ENCODE data around the gene TIMP2. TPM values are rescaled to one million over a fixed set of nuclear protein-coding genes. Genes with fewer than 3 reads are reported as not detected.

TIMP2 gene
- total and polyA plus RNA-seq, 4 donors: 8.9 to 37.6 (median 10.1) TPM

DNA sequence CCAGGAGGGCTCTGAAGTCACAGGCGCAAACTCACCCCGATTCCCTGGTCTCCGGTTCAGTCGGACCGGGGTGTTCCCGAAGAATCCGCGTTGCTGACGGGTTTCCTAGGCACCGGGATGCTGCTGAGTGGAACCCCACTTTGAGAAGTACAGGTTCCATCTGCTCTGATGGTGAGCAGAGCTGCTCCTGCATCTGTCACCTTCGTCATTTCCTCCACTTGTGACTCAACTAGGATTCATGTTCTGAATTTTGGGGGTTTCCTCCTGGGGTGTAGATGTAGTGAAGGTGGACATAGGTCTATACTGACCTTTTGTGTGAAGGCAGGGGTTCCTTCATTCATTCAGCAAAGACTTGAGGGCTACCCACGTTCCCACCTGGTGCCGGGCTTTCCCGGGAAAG lies 29.5 kb upstream of the TIMP2 start:
- no peak for DNase-seq (ENCODE audit: low spot score)

GRCh38 chr17:78953356-78954350 lies 28.5 kb upstream of the TIMP2 start:
- Histone ChIP-seq H3K4me3 (ENCODE audit: low read depth in 1 of 3, low read length in 3 of 3) (no peak overlapping the region), H3K27ac (ENCODE audit: low read depth in 1 of 2, low read length in 2 of 2) (no peak overlapping the region), H3K9ac (ENCODE audit: low read depth in 1 of 2, low read length in 2 of 2) (no peak overlapping the region), H3K4me1 (ENCODE audit: control insufficient read depth in 4 of 4, insufficient read depth in 4 of 4, low read length in 3 of 4) (no peaks in the 10 kb centered on the region), H3K36me3 (ENCODE audit: control insufficient read depth in 4 of 4, insufficient read depth in 3 of 4, low read depth in 1 of 4, low read length in 3 of 4) (no peaks in the 10 kb centered on the region), H3K9me3 (ENCODE audit: control insufficient read depth in 4 of 4, low read length in 3 of 4) (peaks cover 0 to 9% (median 4%) of the 10 kb centered on the region in 4 donors), H3K27me3 (ENCODE audit: control insufficient read depth in 4 of 4, insufficient read depth in 4 of 4, low read length in 3 of 4) (no peaks in the 10 kb centered on the region)
- DNase-seq (ENCODE audit: low spot score): no peak
- 75% methylated on average over 29 of the region's 29 CpGs for WGBS
- no peak for TF ChIP-seq YY1 (IDR thresholded peaks at IDR 0.05)
- no peak for TF ChIP-seq GABPA (IDR thresholded peaks at IDR 0.05 in 1 of 2, conservative IDR thresholded peaks at IDR 0.05 in 1 of 2)
- TF ChIP-seq REST (IDR thresholded peaks at IDR 0.05): no peak
- no peak for TF ChIP-seq TAF1 (conservative IDR thresholded peaks at IDR 0.05)
- no peak for TF ChIP-seq EGR1 (IDR thresholded peaks at IDR 0.05; ENCODE audit: low read depth in 2 of 2)
- no peak for TF ChIP-seq MAX (IDR thresholded peaks at IDR 0.05)
- no peak for TF ChIP-seq FOXA1 (IDR thresholded peaks at IDR 0.05)
- TF ChIP-seq HNF4A (conservative IDR thresholded peaks at IDR 0.05): no peak

More for the DNA sequence above, 29.5 kb upstream of the TIMP2 start:
- H3K4me3 ChIP-seq (ENCODE audit: low read depth in 1 of 3, low read length in 3 of 3): no peak overlapping the region
- TF ChIP-seq EGR1 (IDR thresholded peaks at IDR 0.05; ENCODE audit: low read depth in 2 of 2) (no peak), JUND (IDR thresholded peaks at IDR 0.05) (no peak), NR2F2 (IDR thresholded peaks at IDR 0.05) (no peak), CTCF (IDR thresholded peaks at IDR 0.05; ENCODE audit: low read depth, low read length, missing input control) (no peak), YY1 (IDR thresholded peaks at IDR 0.05) (no peak), FOXA2 (IDR thresholded peaks at IDR 0.05) (no peak), MAX (IDR thresholded peaks at IDR 0.05) (no peak), FOXA1 (IDR thresholded peaks at IDR 0.05) (no peak), TAF1 (conservative IDR thresholded peaks at IDR 0.05) (no peak), HNF4G (IDR thresholded peaks at IDR 0.05) (no peak), HNF4A (conservative IDR thresholded peaks at IDR 0.05) (no peak), RAD21 (IDR thresholded peaks at IDR 0.05) (no peak), SP1 (IDR thresholded peaks at IDR 0.05) (no peak)
- TF ChIP-seq, protein P1, sequence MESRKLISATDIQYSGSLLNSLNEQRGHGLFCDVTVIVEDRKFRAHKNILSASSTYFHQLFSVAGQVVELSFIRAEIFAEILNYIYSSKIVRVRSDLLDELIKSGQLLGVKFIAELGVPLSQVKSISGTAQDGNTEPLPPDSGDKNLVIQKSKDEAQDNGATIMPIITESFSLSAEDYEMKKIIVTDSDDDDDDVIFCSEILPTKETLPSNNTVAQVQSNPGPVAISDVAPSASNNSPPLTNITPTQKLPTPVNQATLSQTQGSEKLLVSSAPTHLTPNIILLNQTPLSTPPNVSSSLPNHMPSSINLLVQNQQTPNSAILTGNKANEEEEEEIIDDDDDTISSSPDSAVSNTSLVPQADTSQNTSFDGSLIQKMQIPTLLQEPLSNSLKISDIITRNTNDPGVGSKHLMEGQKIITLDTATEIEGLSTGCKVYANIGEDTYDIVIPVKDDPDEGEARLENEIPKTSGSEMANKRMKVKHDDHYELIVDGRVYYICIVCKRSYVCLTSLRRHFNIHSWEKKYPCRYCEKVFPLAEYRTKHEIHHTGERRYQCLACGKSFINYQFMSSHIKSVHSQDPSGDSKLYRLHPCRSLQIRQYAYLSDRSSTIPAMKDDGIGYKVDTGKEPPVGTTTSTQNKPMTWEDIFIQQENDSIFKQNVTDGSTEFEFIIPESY (IDR thresholded peaks at IDR 0.05): no peak
- no peaks in the 10 kb centered on the region for H3K27me3 ChIP-seq (ENCODE audit: control insufficient read depth in 4 of 4, insufficient read depth in 4 of 4, low read length in 3 of 4)
- no peaks in the 10 kb centered on the region for H3K36me3 ChIP-seq (ENCODE audit: control insufficient read depth in 4 of 4, insufficient read depth in 3 of 4, low read depth in 1 of 4, low read length in 3 of 4)
- H3K27ac ChIP-seq (ENCODE audit: low read depth in 1 of 2, low read length in 2 of 2): no peak overlapping the region
- WGBS: 90% methylated on average over 14 of the region's 14 CpGs
- no peak overlapping the region for H3K9ac ChIP-seq (ENCODE audit: low read depth in 1 of 2, low read length in 2 of 2)
- peaks cover 0 to 9% (median 4%) of the 10 kb centered on the region in 4 donors for H3K9me3 ChIP-seq (ENCODE audit: control insufficient read depth in 4 of 4, low read length in 3 of 4)
- H3K4me1 ChIP-seq (ENCODE audit: control insufficient read depth in 4 of 4, insufficient read depth in 4 of 4, low read length in 3 of 4): no peaks in the 10 kb centered on the region
